ENCODE results near the gene ASCL4.

The ASCL4 gene

DNA sequence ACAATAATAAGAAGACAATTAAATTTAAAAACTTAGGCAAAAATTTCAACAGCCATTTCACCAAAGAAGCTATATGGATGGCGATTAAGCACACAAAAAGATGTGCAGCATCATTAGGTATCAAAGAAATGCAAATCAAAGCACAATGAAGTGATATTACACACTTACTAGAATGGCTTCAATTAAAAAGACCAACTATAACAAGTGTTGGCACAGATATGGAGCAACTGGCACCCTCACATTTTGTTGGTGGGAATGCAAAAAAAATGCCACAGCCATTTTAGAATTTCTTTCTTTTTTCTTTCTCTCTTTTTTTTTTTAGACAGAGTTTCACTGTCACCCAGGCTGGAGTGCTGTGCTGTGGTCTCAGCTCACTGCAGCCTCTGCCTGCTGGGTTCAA lies 11.6 kb upstream of the ASCL4 start:
- Mint-ChIP-seq H3K27ac (no peak overlapping the region), H3K27me3 (no peaks in the 10 kb centered on the region), H3K9me3 (ENCODE audit: low read depth) (no peaks in the 10 kb centered on the region), H3K36me3 (no peaks in the 10 kb centered on the region), H3K4me1 (ENCODE audit: low read depth) (peaks cover 26% of the 10 kb centered on the region), H3K4me3 (peak overlapping the region; percentile 30)

DNA sequence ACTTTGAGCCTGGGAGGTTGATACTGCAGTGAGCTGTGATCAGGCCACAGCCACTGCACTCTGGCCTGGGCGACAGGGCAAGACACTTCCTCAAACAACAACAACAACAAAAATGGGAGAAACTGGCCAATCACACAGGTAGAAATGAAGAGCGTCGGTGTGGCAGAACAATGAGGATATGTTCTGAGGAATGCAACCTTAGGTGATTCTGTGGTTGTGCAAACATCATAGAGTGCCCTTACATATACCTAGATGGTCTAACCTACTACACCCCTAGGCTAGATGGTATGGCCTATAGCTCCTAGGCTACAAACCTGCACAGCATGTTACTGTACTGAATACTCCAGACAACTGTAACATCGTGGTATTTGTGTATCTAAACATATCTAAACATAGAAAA lies 9.9 kb upstream of the ASCL4 start:
- Mint-ChIP-seq H3K4me3 (no peak overlapping the region), H3K4me1 (ENCODE audit: low read depth) (peaks cover 11% of the 10 kb centered on the region), H3K9me3 (ENCODE audit: low read depth) (no peaks in the 10 kb centered on the region), H3K27ac (no peak overlapping the region), H3K27me3 (no peaks in the 10 kb centered on the region), H3K36me3 (no peaks in the 10 kb centered on the region)

DNA sequence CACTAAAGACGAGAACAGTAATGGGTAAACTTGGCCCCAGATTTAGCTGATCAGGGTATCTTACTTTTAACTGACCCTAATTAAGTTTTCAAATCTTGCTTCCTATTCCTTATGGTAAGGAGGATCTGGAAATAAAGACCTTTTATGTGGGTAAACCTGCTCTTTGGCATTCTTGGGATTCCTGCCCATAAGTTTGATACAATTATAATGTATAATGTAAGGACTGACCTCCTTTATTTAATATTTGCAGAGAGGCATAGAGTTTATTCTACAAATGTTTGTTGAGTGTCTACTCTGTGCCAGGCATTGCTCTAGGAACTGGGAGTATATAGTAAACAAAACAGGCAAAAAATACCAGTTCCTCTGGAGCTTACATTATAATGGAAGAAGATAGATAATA lies 9.2 kb upstream of the ASCL4 start:
- Mint-ChIP-seq H3K4me3 (no peak overlapping the region), H3K4me1 (ENCODE audit: low read depth) (peaks cover 6% of the 10 kb centered on the region), H3K27me3 (no peaks in the 10 kb centered on the region), H3K27ac (no peak overlapping the region), H3K9me3 (ENCODE audit: low read depth) (no peaks in the 10 kb centered on the region), H3K36me3 (no peaks in the 10 kb centered on the region)

- Mint-ChIP-seq H3K9me3 (ENCODE audit: low read depth) (no peaks in the 10 kb centered on the region), H3K27ac (no peak overlapping the region), H3K4me3 (no peak overlapping the region), H3K4me1 (ENCODE audit: low read depth) (no peaks in the 10 kb centered on the region), H3K36me3 (no peaks in the 10 kb centered on the region), H3K27me3 (peaks cover 7% of the 10 kb centered on the region)
Observed at GRCh38 chr12:107767466-107767865, 7.0 kb upstream of the ASCL4 start.

DNA sequence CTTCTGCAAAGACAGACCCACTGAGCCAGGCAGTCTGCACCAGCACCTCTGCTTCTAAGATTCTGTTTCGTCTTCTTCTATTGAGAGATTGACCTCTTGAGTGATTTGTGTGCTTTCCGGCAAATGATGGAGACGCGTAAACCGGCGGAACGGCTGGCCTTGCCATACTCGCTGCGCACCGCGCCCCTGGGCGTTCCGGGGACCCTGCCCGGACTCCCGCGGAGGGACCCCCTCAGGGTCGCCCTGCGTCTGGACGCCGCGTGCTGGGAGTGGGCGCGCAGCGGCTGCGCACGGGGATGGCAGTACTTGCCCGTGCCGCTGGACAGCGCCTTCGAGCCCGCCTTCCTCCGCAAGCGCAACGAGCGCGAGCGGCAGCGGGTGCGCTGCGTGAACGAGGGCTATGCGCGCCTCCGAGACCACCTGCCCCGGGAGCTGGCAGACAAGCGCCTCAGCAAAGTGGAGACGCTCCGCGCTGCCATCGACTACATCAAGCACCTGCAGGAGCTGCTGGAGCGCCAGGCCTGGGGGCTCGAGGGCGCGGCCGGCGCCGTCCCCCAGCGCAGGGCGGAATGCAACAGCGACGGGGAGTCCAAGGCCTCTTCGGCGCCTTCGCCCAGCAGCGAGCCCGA lies 703 bp downstream of the ASCL4 start:
- peaks cover 49% of the 10 kb centered on the region for H3K27me3 Mint-ChIP-seq
- H3K36me3 Mint-ChIP-seq = no peaks in the 10 kb centered on the region
- H3K27ac Mint-ChIP-seq = no peak overlapping the region
- peaks cover 19% of the 10 kb centered on the region for H3K4me1 Mint-ChIP-seq (ENCODE audit: low read depth)
- peak overlapping the region; percentile 75 for H3K4me3 Mint-ChIP-seq
- H3K9me3 Mint-ChIP-seq (ENCODE audit: low read depth) = no peaks in the 10 kb centered on the region

DNA sequence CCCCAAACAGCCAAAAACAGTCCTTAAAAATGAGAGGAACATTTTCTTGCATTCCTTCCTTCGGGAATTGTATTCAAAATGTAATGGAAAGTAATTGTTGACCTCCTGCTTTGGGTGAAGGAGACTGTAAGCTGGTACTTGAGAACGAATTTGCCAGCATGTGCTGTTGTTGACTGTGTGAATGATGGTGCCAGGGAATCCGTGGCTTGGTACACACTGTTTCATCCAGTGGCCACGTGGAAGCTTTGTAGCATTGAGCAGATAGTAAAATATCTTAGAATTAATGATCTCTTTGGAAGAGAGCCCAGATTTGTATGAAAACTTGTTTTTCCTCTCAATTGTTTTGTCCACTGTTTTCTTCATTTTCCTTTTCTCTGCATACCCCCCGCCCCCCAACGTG lies 1.7 kb downstream of the ASCL4 start:
- H3K4me1 Mint-ChIP-seq (ENCODE audit: low read depth) = peaks cover 19% of the 10 kb centered on the region
- no peaks in the 10 kb centered on the region for H3K36me3 Mint-ChIP-seq
- no peak overlapping the region for H3K27ac Mint-ChIP-seq
- peaks cover 44% of the 10 kb centered on the region for H3K27me3 Mint-ChIP-seq
- H3K9me3 Mint-ChIP-seq (ENCODE audit: low read depth) = no peaks in the 10 kb centered on the region
- peak overlapping the region; percentile 18 for H3K4me3 Mint-ChIP-seq

- no peaks in the 10 kb centered on the region for H3K9me3 Mint-ChIP-seq (ENCODE audit: low read depth)
- H3K27me3 Mint-ChIP-seq = peaks cover 40% of the 10 kb centered on the region
- H3K4me1 Mint-ChIP-seq (ENCODE audit: low read depth) = peaks cover 18% of the 10 kb centered on the region
- no peak overlapping the region for H3K4me3 Mint-ChIP-seq
- H3K36me3 Mint-ChIP-seq = no peaks in the 10 kb centered on the region
- H3K27ac Mint-ChIP-seq = no peak overlapping the region
Observed at GRCh38 chr12:107778383-107779025, 4.0 kb downstream of the ASCL4 start.

DNA sequence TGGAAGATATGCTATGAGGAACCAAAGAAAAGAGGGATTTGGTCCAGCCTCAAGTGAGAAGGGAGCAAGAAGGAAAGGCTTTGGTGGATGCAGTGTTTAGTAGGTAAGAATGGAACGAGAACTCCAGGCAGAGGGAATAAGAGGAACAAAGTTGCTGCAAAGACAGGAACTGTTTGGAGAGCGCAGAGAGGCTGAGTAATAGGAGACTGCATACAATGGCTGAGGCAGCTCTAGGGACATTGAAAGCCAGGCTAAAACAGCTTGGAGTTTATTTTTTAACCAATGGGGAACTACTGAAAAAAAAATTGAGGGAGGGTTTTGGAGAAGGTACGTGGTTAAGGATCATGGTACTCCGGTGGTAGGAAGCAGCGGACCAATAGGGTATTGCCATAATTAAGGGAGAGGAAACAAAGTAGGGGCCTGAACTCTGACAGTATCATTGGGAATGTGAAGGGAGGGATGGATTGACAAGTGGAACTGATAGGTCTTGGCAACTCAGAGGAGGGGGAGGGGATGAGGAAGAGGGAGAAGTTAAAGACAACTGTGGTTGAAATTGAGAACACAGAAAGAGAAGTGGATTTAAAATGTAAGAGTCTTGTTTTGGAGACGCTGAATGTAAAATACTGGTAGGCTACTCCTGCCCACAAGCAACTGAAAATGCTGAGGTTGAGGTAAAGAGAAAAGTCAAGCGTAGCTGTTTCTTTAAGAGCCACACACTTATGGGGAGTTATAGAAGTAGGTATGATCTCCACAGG lies 4.8 kb downstream of the ASCL4 start:
- no peaks in the 10 kb centered on the region for H3K9me3 Mint-ChIP-seq (ENCODE audit: low read depth)
- no peaks in the 10 kb centered on the region for H3K36me3 Mint-ChIP-seq
- H3K4me3 Mint-ChIP-seq = no peak overlapping the region
- H3K27me3 Mint-ChIP-seq = peaks cover 37% of the 10 kb centered on the region
- H3K4me1 Mint-ChIP-seq (ENCODE audit: low read depth) = peaks cover 10% of the 10 kb centered on the region
- no peak overlapping the region for H3K27ac Mint-ChIP-seq

DNA sequence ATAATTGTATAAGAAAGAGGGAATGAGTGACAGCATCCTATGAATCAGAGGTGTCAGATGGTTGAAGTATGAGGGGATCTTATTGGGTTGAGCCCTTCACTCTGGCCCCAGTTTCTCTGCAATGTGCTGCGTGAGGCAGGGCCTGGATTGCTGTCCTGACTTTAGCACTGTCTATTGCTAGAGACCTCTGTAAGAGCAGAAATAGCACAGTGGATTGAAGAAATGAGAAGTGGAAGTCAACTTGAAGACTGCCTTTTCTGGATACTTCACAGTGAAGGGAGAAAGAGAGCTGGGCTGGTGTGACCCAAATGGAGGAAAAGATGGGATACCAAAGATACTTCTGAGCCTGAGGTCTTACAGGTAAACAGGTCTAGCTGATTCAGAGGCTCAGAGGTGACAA lies 5.8 kb downstream of the ASCL4 start:
- Mint-ChIP-seq H3K4me1 (ENCODE audit: low read depth) (peaks cover 2% of the 10 kb centered on the region), H3K4me3 (no peak overlapping the region), H3K27ac (no peak overlapping the region), H3K36me3 (no peaks in the 10 kb centered on the region), H3K9me3 (ENCODE audit: low read depth) (no peaks in the 10 kb centered on the region), H3K27me3 (peaks cover 33% of the 10 kb centered on the region)

DNA sequence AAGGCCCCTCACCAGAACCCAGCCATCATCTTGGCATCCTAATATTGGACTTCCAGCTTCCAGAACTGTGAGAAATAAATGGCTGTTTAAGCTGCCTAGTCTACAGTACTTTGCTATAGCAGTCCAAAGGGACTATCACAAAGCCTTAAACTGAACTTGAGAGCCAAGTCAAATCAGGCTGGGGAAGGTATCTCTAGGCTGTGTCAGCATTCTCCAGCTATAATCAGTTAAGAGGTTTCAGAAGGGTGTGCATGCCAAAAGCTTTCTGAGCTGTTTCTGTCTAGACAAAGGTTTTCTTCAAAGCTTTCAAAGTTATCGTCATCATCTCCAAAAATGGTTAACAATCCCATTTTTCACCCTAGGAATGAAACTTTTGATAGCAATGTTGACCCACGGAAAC lies 7.6 kb downstream of the ASCL4 start:
- Mint-ChIP-seq H3K4me3 (no peak overlapping the region), H3K27me3 (peaks cover 20% of the 10 kb centered on the region), H3K9me3 (ENCODE audit: low read depth) (no peaks in the 10 kb centered on the region), H3K27ac (no peak overlapping the region), H3K4me1 (ENCODE audit: low read depth) (no peaks in the 10 kb centered on the region), H3K36me3 (no peaks in the 10 kb centered on the region)

- peaks cover 14% of the 10 kb centered on the region for H3K27me3 Mint-ChIP-seq
Observed at GRCh38 chr12:107783406-107784376, 9.2 kb downstream of the ASCL4 start.

GRCh38 chr12:107788281-107788680 lies 13.8 kb downstream of the ASCL4 start:
- Mint-ChIP-seq H3K36me3 (no peaks in the 10 kb centered on the region), H3K27ac (no peak overlapping the region), H3K9me3 (ENCODE audit: low read depth) (peaks cover 5% of the 10 kb centered on the region), H3K4me1 (ENCODE audit: low read depth) (no peaks in the 10 kb centered on the region), H3K4me3 (no peak overlapping the region), H3K27me3 (peaks cover 7% of the 10 kb centered on the region)

More at GRCh38 chr12:107783406-107784376, 9.2 kb downstream of the ASCL4 start:
- Mint-ChIP-seq H3K36me3 (no peaks in the 10 kb centered on the region), H3K4me1 (ENCODE audit: low read depth) (no peaks in the 10 kb centered on the region), H3K27ac (no peak overlapping the region), H3K4me3 (no peak overlapping the region), H3K9me3 (ENCODE audit: low read depth) (no peaks in the 10 kb centered on the region)

DNA sequence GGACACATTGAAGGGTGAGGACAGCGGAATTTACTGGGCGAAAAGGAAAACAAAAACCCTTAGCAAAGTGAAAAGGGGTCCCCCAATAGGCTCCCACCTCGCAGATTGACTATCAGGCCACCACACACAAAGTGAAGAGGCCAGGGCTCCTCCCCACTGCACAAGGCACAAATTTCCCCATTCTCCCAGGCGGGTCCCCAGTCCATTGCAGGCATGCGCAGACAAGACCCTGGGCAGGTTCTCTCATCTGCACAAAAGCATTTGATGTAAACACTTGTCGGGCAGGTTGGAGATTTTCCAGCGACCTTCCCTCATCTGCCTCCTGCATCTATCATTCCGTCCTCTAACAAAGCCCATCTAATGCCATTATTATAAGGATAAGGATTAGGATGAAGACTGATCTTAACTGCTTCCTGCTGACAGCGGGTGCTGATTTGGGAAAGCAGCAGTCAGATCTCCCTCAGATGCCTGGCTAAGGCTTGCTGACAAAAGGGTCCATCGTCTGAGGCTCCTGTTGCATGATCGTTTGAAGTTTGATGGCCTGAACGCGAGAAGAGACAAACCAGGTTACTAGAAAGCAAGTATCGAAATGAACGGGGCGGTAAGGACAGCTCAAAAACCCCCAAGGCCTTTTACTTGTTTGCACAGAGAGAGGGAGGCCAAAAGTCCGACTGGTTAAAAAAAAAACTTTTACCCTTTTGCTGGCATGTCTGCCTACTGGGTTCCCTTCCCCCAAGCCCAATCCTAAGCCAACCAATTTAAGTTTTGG lies 14.4 kb downstream of the ASCL4 start:
- Mint-ChIP-seq H3K27me3 (peaks cover 8% of the 10 kb centered on the region), H3K9me3 (ENCODE audit: low read depth) (peaks cover 5% of the 10 kb centered on the region), H3K4me3 (no peak overlapping the region), H3K4me1 (ENCODE audit: low read depth) (no peaks in the 10 kb centered on the region), H3K27ac (no peak overlapping the region), H3K36me3 (no peaks in the 10 kb centered on the region)

GRCh38 chr12:107791465-107792089 lies 17.1 kb downstream of the ASCL4 start:
- H3K27me3 Mint-ChIP-seq = peaks cover 12% of the 10 kb centered on the region
- H3K27ac Mint-ChIP-seq = no peak overlapping the region
- no peak overlapping the region for H3K4me3 Mint-ChIP-seq
- peaks cover 5% of the 10 kb centered on the region for H3K9me3 Mint-ChIP-seq (ENCODE audit: low read depth)
- no peaks in the 10 kb centered on the region for H3K4me1 Mint-ChIP-seq (ENCODE audit: low read depth)
- no peaks in the 10 kb centered on the region for H3K36me3 Mint-ChIP-seq

Data from activated naive CD8-positive, alpha-beta T cell (primary cell).